ENCODE results near the gene ARFGEF2. TPM values are rescaled to one million over a fixed set of nuclear protein-coding genes. Genes with fewer than 3 reads are reported as not detected.
A peak's percentile ranks its signal among the peaks of the same experiment; 100 is the strongest.
"Not testable (repeated sequence)": the region's sequence is repeated elsewhere in the genome, so short reads cannot be mapped to it uniquely, and the experiment has no call there.

The ARFGEF2 gene
- total RNA-seq, 1 donor = 47.5 TPM

- TF ChIP-seq, protein P1, sequence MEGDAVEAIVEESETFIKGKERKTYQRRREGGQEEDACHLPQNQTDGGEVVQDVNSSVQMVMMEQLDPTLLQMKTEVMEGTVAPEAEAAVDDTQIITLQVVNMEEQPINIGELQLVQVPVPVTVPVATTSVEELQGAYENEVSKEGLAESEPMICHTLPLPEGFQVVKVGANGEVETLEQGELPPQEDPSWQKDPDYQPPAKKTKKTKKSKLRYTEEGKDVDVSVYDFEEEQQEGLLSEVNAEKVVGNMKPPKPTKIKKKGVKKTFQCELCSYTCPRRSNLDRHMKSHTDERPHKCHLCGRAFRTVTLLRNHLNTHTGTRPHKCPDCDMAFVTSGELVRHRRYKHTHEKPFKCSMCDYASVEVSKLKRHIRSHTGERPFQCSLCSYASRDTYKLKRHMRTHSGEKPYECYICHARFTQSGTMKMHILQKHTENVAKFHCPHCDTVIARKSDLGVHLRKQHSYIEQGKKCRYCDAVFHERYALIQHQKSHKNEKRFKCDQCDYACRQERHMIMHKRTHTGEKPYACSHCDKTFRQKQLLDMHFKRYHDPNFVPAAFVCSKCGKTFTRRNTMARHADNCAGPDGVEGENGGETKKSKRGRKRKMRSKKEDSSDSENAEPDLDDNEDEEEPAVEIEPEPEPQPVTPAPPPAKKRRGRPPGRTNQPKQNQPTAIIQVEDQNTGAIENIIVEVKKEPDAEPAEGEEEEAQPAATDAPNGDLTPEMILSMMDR (IDR thresholded peaks at IDR 0.05; ENCODE audit: insufficient read depth, low read depth, low read length) = no peak
- no peak for DNase-seq (ENCODE audit: low read depth)
- no peak overlapping the region for H3K4me3 ChIP-seq (ENCODE audit: low read depth, low read length)
Observed at GRCh38 chr20:49024220-49024619, 102.7 kb downstream of the ARFGEF2 start.

DNA sequence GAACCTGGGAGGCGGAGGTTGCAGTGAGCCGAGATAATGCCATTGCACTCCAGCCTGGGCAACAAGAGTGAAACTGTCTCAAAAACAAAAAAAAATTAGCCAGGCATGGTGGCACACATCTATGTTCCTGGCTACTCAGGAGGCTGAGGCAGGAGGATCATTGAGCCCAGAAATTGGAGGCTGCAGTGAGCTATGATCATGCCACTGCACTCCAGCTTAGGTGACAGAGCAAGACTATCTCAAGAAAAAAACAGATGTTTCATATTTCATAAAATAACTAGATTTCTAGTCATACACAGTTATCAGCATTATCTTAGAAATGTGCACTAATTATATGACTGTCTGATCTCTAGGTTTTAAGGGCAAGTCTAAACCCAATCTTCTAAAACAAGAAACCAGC, 106.7 kb downstream of the ARFGEF2 start:
- not testable (repeated sequence) for H3K4me3 ChIP-seq (ENCODE audit: low read depth, low read length); DNase-seq (ENCODE audit: low read depth)

GRCh38 chr20:49028684-49029083, 107.2 kb downstream of the ARFGEF2 start:
- TF ChIP-seq, protein P1 (IDR thresholded peaks at IDR 0.05; ENCODE audit: insufficient read depth, low read depth, low read length) = peak; percentile 51

GRCh38 chr20:49029203-49029602, 107.7 kb downstream of the ARFGEF2 start:
- DNase-seq (ENCODE audit: low read depth) = peak; percentile 36

More at GRCh38 chr20:49028684-49029083, 107.2 kb downstream of the ARFGEF2 start:
- H3K4me3 ChIP-seq (ENCODE audit: low read depth, low read length) = no peak overlapping the region
- peak; percentile 30 for DNase-seq (ENCODE audit: low read depth)

DNA sequence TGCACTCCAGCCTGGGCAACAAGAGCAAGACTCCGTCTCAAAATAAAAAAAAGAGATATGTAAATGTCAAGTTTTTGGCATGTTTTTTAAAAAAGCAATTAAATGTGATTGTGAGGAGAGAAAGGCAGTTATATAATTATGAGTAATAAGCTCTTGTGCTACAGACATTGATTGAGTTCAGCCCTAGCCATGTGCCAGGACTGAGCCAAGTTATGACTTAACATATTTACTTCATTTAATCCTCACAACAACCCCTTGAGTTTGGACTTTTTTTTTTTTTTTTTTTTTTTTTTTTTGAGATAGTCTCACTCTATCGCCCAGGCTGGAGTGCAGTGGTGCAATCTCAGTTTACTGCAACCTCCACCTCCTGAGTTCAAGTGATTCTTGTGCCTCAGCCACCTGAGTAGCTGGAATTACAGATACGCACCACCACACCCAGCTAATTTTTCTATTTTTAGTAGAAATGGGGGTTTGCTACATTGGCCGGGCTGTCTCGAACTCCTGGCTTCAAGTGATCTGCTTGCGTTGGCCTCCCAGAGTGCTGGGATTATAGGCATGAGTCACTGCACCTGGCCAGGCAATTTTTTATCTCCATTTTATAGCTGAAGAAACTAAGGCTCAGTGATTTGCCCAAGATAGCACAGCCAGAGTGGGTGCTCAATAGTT, 109.6 kb downstream of the ARFGEF2 start:
- DNase-seq (ENCODE audit: low read depth) = no peak
- TF ChIP-seq, protein P1 (IDR thresholded peaks at IDR 0.05; ENCODE audit: insufficient read depth, low read depth, low read length) = no peak

More at GRCh38 chr20:49029203-49029602, 107.7 kb downstream of the ARFGEF2 start:
- no peak overlapping the region for H3K4me3 ChIP-seq (ENCODE audit: low read depth, low read length)
- TF ChIP-seq, protein P1 (IDR thresholded peaks at IDR 0.05; ENCODE audit: insufficient read depth, low read depth, low read length) = no peak

GRCh38 chr20:49032455-49032854, 110.9 kb downstream of the ARFGEF2 start:
- TF ChIP-seq, protein P1 (IDR thresholded peaks at IDR 0.05; ENCODE audit: insufficient read depth, low read depth, low read length) = no peak
- no peak for DNase-seq (ENCODE audit: low read depth)
- no peak overlapping the region for H3K4me3 ChIP-seq (ENCODE audit: low read depth, low read length)

More for the DNA sequence above, 109.6 kb downstream of the ARFGEF2 start:
- H3K4me3 ChIP-seq (ENCODE audit: low read depth, low read length) = no peak overlapping the region

- no peak overlapping the region for H3K4me3 ChIP-seq (ENCODE audit: low read depth, low read length)
- TF ChIP-seq, protein P1 (IDR thresholded peaks at IDR 0.05; ENCODE audit: insufficient read depth, low read depth, low read length) = no peak
- no peak for DNase-seq (ENCODE audit: low read depth)
Observed at GRCh38 chr20:49034070-49034732, 112.7 kb downstream of the ARFGEF2 start.
